Neural progenitor cell (in vitro differentiated cells): ENCODE measurements around the gene RGCC. TPM values are rescaled to one million over a fixed set of nuclear protein-coding genes. Genes with fewer than 3 reads are reported as not detected.
"Not testable (repeated sequence)": the region's sequence is repeated elsewhere in the genome, so short reads cannot be mapped to it uniquely, and the experiment has no call there.

Source experiments
- DNase-seq: peaks from one replicate; pipeline ENCODE4 v3.0.0-alpha.2; 2016; ENCODE audit warnings: low spot score
- H2AFZ ChIP-seq: fragments of 200-600 bp; sonication (generic); replicated peaks from 2 replicates; pipeline ENCODE4 v1.6.1; 2016; ENCODE audit warnings: antibody characterized with exemption
- H3F3A ChIP-seq: fragments of 200-600 bp; sonication (generic); 2 replicates; pipeline ENCODE4 v1.6.1; 2016; ENCODE audit warnings: antibody characterized with exemption, low read depth
- H3K27ac ChIP-seq: fragments of 200-600 bp; sonication (generic); 2 replicates; pipeline ENCODE4 v1.5.1; 2016; ENCODE audit warnings: mild to moderate bottlenecking
- H3K27me3 ChIP-seq: fragments of 200-600 bp; sonication (generic); 2 replicates; pipeline ENCODE4 v1.6.1; 2016; ENCODE audit warnings: mild to moderate bottlenecking, moderate library complexity
- H3K36me3 ChIP-seq: fragments of 200-600 bp; sonication (generic); 2 replicates; pipeline ENCODE4 v1.5.1; 2016
- H3K4me1 ChIP-seq: fragments of 200-600 bp; sonication (generic); 2 replicates; pipeline ENCODE4 v1.6.1; 2016; ENCODE audit warnings: mixed run types
- H3K4me2 ChIP-seq: fragments of 200-600 bp; sonication (generic); 2 replicates; pipeline ENCODE4 v1.6.1; 2016
- H3K4me3 ChIP-seq: fragments of 200-600 bp; sonication (generic); 2 replicates; pipeline ENCODE4 v1.5.1; 2016
- H3K79me2 ChIP-seq: fragments of 200-600 bp; sonication (generic); 2 replicates; pipeline ENCODE4 v1.6.1; 2016; ENCODE audit warnings: low read depth
- H3K9ac ChIP-seq: fragments of 200-600 bp; sonication (generic); 2 replicates; pipeline ENCODE4 v1.6.1; 2016
- H3K9me3 ChIP-seq: fragments of 200-600 bp; sonication (generic); 2 replicates; pipeline ENCODE4 v1.5.1; 2016; ENCODE audit warnings: low read depth
- H4K20me1 ChIP-seq: fragments of 200-600 bp; sonication (generic); 2 replicates; pipeline ENCODE4 v1.6.1; 2016; ENCODE audit warnings: low read depth
- H3K27ac Mint-ChIP-seq: 3 replicates; pipeline ENCODE4 v1.8.0; 2021; ENCODE audit warnings: mixed read lengths
- H3K27me3 Mint-ChIP-seq: 2 replicates; pipeline ENCODE4 v1.8.0; 2022; ENCODE audit warnings: low read depth, mild to moderate bottlenecking, inconsistent platforms, moderate library complexity, mixed read lengths; ENCODE audit not compliant: insufficient read depth
- H3K36me3 Mint-ChIP-seq: 3 replicates; pipeline ENCODE4 v1.8.0; 2021; ENCODE audit warnings: mixed read lengths
- H3K4me1 Mint-ChIP-seq: 3 replicates; pipeline ENCODE4 v1.8.0; 2021; ENCODE audit warnings: mixed read lengths
- H3K4me3 Mint-ChIP-seq: 3 replicates; pipeline ENCODE4 v1.8.0; 2021; ENCODE audit warnings: mild to moderate bottlenecking, moderate library complexity, mixed read lengths
- H3K9me3 Mint-ChIP-seq: 3 replicates; pipeline ENCODE4 v1.8.0; 2020; ENCODE audit warnings: mixed read lengths
- EZH2 ChIP-seq: fragments of 200-600 bp; sonication (generic); IDR thresholded peaks from 2 replicates; pipeline ENCODE4 v1.6.1; 2017; ENCODE audit warnings: antibody characterized with exemption, mild to moderate bottlenecking, moderate library complexity
- EZH2phosphoT487 ChIP-seq: fragments of 200-600 bp; sonication (generic); IDR thresholded peaks from 2 replicates; pipeline ENCODE4 v1.6.1; 2017; ENCODE audit warnings: antibody characterized with exemption
- total RNA-seq: library from RNA; depleted of rRNA; stranded (reverse); fragments of >200 nt; gene quantifications from 2 replicates; pipeline ENCODE4 v1.2.3, GENCODE V29; 2015; ENCODE audit warnings: low replicate concordance
- TF ChIP-seq, protein P1 (sequence below): fragments of 200-600 bp; sonication (generic); IDR thresholded peaks from 2 replicates; pipeline ENCODE4 v1.5.1; 2017; ENCODE audit warnings: antibody characterized with exemption, mild to moderate bottlenecking

The RGCC gene
- total RNA-seq, 1 donor from 2014 or later = not detected

GRCh38 chr13:41420146-41420545, 37.2 kb upstream of the RGCC start:
- Histone ChIP-seq H4K20me1 (no peaks in the 10 kb centered on the region), H3K4me3 (no peak overlapping the region), H3K36me3 (no peaks in the 10 kb centered on the region), H3K79me2 (no peaks in the 10 kb centered on the region), H3F3A (no peaks in the 10 kb centered on the region), H3K9ac (no peak overlapping the region), H3K27me3 (no peaks in the 10 kb centered on the region), H3K9me3 (no peaks in the 10 kb centered on the region), H3K4me2 (no peak overlapping the region), H2AFZ (no peak overlapping the region), H3K4me1 (no peaks in the 10 kb centered on the region), H3K27ac (no peak overlapping the region)
- no peak for DNase-seq
- Mint-ChIP-seq H3K36me3 (no peaks in the 10 kb centered on the region), H3K9me3 (peaks cover 7% of the 10 kb centered on the region), H3K4me1 (peaks cover 3% of the 10 kb centered on the region), H3K4me3 (no peak overlapping the region), H3K27me3 (no peaks in the 10 kb centered on the region), H3K27ac (no peak overlapping the region)
- TF ChIP-seq, protein P1, sequence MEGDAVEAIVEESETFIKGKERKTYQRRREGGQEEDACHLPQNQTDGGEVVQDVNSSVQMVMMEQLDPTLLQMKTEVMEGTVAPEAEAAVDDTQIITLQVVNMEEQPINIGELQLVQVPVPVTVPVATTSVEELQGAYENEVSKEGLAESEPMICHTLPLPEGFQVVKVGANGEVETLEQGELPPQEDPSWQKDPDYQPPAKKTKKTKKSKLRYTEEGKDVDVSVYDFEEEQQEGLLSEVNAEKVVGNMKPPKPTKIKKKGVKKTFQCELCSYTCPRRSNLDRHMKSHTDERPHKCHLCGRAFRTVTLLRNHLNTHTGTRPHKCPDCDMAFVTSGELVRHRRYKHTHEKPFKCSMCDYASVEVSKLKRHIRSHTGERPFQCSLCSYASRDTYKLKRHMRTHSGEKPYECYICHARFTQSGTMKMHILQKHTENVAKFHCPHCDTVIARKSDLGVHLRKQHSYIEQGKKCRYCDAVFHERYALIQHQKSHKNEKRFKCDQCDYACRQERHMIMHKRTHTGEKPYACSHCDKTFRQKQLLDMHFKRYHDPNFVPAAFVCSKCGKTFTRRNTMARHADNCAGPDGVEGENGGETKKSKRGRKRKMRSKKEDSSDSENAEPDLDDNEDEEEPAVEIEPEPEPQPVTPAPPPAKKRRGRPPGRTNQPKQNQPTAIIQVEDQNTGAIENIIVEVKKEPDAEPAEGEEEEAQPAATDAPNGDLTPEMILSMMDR = no peak
- no peak for TF ChIP-seq EZH2
- TF ChIP-seq EZH2phosphoT487 = no peak

DNA sequence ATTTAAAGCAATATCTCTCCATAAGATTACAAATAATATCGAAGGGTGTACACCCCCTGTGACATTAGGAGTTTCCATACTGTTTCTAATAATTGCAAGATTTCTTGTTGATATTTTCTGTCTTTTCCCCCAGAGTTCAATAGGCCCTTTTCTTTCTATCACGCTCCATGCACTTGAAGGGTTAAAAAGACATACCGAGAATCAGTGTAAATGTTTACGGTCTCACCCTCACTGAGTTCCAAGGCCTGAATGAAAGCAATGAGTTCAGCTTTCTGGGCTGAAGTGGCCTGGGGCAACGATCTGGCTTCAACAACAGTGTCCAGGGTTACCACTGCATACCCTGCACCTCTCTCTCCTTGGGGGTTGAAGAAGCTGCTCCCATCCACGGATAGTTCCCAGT, 36.0 kb upstream of the RGCC start:
- not testable (repeated sequence) for H3K27ac Mint-ChIP-seq, H3K4me3 ChIP-seq, H3K4me1 Mint-ChIP-seq, H2AFZ ChIP-seq, H3K4me3 Mint-ChIP-seq, H3K27me3 Mint-ChIP-seq, H4K20me1 ChIP-seq, H3K9ac ChIP-seq, H3K4me1 ChIP-seq, H3K27ac ChIP-seq, H3K9me3 Mint-ChIP-seq, H3K4me2 ChIP-seq, H3K79me2 ChIP-seq, DNase-seq, H3K36me3 ChIP-seq, H3F3A ChIP-seq, H3K27me3 ChIP-seq, H3K36me3 Mint-ChIP-seq, H3K9me3 ChIP-seq

GRCh38 chr13:41421983-41422382, 35.4 kb upstream of the RGCC start:
- not testable (repeated sequence) for H3K4me3 Mint-ChIP-seq, H3K9ac ChIP-seq, H3K9me3 Mint-ChIP-seq, H3K4me1 ChIP-seq, H3K4me1 Mint-ChIP-seq, H3K4me3 ChIP-seq, H3K27me3 Mint-ChIP-seq, H3K27ac Mint-ChIP-seq, H3K36me3 Mint-ChIP-seq, H3K27ac ChIP-seq, H3K9me3 ChIP-seq, H3K27me3 ChIP-seq, H4K20me1 ChIP-seq, H3F3A ChIP-seq, H3K36me3 ChIP-seq, H3K79me2 ChIP-seq
- H3K4me2 ChIP-seq = peak overlapping the region; percentile 18
- H2AFZ ChIP-seq = peak overlapping the region; percentile 34
- peak; percentile 20 for DNase-seq

GRCh38 chr13:41423259-41423658, 34.1 kb upstream of the RGCC start:
- not testable (repeated sequence) for H3K27me3 Mint-ChIP-seq, DNase-seq

DNA sequence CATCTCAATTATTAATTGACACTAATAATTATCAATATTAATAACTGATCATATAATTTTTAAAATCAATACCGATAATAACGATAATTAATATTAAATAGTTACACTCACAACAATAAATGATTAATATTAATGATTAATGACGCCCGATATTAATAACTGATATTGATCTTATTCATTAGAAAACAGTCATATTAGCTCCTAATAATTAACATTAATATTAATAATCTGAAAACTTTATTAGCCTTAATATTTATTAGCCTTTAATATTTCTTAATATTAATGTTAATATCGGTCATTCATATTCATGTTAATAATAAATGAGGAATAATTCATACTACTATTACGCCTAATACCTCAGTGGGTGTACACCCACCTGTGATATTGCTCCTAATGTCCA, 32.7 kb upstream of the RGCC start:
- not testable (repeated sequence) for H3K4me3 ChIP-seq, H3K9me3 ChIP-seq, H3K4me1 ChIP-seq, H3K4me1 Mint-ChIP-seq, H3K79me2 ChIP-seq, H3K27ac Mint-ChIP-seq, H3K9ac ChIP-seq, H4K20me1 ChIP-seq, H3K27ac ChIP-seq, H3K4me2 ChIP-seq, H3K4me3 Mint-ChIP-seq, H3F3A ChIP-seq, DNase-seq, H3K36me3 Mint-ChIP-seq, H2AFZ ChIP-seq, H3K36me3 ChIP-seq
- H3K9me3 Mint-ChIP-seq = peaks cover 11% of the 10 kb centered on the region
- H3K27me3 Mint-ChIP-seq = peaks cover 11% of the 10 kb centered on the region
- H3K27me3 ChIP-seq = peaks cover 27% of the 10 kb centered on the region

More at GRCh38 chr13:41423259-41423658, 34.1 kb upstream of the RGCC start:
- not testable (repeated sequence) for H3K27ac ChIP-seq, H3K4me2 ChIP-seq, H3F3A ChIP-seq, H2AFZ ChIP-seq, H3K27ac Mint-ChIP-seq, H3K4me1 Mint-ChIP-seq, H3K4me3 ChIP-seq, H3K4me1 ChIP-seq, H4K20me1 ChIP-seq, H3K9me3 ChIP-seq, H3K4me3 Mint-ChIP-seq, H3K9ac ChIP-seq, H3K79me2 ChIP-seq, H3K9me3 Mint-ChIP-seq, H3K36me3 ChIP-seq, H3K36me3 Mint-ChIP-seq
- peaks cover 15% of the 10 kb centered on the region for H3K27me3 ChIP-seq
